Activated T-helper 9 cell treated with anti-CD3 and anti-CD28 coated beads, Interleukin-2, amount 50 U/mL, for 16 hours (primary cell): ENCODE data around the gene TSEN2.

Source experiments
- DNase-seq: peaks from one replicate; pipeline ENCODE4 v3.0.0-alpha.2; 2020; ENCODE audit warnings: low read depth

The TSEN2 gene

DNA sequence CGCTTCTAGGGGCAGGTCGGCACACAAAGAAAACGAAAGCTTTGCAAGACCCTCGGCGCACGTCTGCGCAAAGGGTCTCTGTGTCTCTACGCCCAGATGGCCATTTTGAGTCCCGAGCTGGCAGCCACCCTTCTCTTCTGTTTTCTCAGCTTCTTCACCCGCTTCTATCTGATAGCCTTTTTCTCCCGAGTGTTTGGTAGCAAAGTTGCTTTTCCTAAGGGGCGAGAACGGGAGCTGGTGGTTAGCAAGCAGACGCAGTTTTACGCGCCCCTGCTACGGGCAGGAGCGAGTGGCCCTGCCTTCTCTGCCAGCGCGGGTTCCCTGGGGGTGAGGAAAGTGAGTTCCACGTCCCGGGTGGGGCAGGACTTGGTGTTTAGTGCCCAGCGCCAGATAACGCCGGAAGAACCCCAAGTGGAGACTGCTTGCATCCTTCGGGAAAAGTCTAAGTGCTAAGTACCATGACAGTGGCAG is 69.7 kb downstream of the TSEN2 start:
- DNase-seq, result no peak

DNA sequence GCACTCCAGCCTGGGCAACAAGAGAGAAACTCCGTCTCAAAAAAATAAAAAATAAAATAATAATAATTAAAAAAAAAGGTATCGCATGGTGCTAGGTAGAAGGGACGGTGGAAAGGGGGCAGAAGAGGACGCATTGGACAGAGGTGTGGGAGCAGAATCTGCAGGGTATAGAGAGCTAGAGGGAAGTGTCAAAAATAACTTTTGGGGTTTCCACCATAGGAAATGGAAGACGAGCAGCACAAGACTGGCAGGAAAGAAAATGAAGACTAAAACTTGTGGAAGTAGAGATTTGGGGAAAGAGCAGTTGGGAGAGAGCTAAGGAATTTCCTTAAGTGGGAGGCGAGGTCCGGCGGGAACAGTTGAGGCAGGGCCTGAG is 72.0 kb downstream of the TSEN2 start:
- DNase-seq, result no peak

DNA sequence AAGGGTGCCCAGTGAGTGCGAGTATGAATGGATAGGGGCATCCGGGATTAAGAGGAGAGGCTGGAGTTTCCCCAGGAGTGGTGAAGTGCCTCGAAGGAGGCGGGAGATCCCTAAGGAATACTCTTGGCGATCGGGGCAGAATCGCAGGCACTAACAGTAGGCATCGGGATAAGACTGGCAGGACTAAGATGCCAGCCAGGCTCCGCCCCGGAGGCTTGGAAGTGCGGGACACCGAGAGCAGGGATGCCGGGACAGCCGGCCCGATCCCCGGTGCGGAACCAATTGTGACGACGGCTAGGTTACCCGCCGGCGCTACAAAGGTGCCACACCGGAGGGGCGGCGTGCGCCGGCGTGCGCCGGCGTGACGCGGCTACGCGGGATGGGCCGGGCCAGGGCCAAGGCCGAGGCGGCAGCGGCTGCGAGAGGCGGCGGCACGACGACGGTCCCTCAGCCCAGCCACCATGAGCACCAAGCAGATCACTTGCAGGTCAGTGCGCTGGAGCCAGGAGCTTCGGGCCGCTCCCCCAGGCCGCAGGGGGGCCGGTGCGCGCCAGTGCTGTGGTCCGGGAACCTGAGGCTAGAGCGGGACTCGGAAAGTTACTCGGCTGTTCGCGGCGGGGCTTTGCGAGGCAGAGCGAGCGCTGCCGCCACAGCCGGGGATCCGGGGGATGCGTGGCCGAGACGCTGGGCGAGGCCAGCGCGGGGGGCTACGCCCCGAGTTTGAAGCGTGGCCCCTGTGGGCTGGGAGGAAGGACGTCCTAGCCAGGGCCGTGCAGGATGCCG is 72.6 kb downstream of the TSEN2 start, which contains the start of gene MKRN2:
Gene MKRN2, plus strand, starts transcription at position 398 of the 783 bp plus-strand sequence. Its CDS starts 64 bp downstream, at position 462.
- DNase-seq, result peak; percentile 79

DNA sequence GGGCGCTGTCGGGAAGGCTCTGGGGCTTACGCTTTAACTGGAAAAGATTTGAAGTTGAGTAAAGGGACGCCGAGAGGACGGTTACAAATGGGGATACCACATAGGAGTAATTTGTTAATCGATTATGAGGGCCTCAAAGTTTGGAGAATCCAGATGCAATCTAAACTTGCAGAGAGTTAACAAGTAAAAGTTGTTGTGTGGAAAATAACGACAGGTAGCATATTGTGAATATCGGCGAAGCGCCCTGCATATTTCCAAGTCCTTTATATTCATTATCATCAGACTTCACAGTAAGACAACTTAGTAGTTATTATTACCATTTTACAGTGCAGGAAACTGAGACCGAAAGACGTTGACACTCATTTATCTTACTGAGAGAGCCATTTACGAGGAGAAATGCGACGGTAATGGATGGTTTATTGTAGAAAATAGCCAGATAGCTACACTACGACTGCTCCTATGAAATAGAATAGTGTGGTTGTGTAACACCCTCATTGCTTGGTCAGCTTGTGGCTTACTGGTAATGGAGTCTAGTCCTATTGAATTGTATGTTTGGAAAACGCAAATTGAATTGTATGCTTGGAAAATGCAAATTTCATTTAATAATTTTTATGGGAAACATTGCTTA is 73.3 kb downstream of the TSEN2 start:
- DNase-seq, result no peak

- no peak for DNase-seq
Measured at GRCh38 chr3:12558706-12559105, 74.4 kb downstream of the TSEN2 start.

- no peak for DNase-seq
Measured at GRCh38 chr3:12559520-12559919, 75.2 kb downstream of the TSEN2 start.

DNA sequence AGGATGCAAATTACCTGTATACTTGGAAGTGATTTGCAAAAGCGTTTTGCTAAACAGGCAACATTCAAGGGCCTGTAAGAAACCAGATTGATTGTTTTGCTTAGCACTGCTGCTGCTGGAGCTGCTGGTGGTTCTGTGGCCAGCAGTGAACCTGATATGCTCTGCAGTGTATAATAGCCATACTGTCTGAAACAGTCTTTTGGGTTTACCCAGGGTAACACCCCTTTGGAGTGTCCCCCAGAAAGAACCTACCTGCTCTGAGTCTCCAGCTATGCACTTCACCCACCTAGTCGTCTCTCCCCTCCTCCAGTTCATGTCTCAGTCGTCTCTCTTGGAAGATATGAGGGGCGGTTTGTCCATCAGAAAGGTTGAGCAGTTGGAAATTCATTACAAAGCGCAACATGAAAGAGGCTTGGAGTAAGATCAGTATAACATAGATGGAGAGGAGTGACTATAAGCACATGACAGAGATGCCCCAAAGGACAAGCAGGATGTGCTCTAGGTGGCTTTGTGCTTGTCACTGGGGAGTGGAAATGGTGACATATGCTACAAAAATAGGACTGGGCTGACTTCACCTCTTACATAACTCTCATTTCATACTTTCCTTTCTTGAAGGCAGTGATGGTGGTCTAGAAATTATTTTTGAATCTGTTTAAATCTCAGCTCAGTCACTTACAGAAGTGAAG is 76.4 kb downstream of the TSEN2 start:
- no peak for DNase-seq

DNA sequence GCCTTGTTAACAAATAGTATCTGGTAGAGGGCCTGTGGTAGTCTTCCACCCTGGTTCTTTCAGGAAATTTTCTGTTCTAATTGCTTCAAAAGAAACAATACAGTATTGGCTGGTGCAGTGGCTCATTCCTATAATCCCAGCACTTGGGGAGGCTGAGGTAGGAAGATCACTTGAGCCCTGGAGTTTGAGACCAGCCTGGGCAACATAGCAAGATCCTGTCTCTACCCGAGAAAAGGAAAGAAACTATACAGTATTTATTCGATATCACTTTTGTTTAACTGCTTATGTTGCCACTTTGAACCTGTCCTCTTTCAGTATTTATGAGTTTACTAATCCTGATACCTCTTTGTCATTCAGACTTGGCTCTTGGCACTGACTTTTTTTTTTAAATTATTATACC is 77.1 kb downstream of the TSEN2 start:
- no peak for DNase-seq

DNA sequence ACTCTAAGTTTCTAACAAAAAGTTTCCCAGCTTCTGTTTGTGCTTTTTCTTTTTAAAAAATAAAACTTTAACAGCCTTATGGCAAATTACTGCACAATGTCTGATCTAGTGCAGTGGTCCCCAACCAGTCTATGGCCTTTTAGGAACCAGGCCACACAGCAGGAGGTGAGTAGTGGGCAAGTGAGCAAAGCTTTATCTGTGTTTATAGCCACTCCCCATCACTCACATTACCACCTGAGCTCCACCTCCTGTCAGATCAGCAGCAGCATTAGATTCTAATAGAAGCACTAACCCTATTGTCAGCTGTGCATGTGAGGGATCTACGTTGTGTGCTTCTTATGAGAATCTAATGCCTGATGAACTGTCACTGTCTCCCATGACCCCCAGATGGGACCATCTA is 78.2 kb downstream of the TSEN2 start:
- no peak for DNase-seq

DNA sequence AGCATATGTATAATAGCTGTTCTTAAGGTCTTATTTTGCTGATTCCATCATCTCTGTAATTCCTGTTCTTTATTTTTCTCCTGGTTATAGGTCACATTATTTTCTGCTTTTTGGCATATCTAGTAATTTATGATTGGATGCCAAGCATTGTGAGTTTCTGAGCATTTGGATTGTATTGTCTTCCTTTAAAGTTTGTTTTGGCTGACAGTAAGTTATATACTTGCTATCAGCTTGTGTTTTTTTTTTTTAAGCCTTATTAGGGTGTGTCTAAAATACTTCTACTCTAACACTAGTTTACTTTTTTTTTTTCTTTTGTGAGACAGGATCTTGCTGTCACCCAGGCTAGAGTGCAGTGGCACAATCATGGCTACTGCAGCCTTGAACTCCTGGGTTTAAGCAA is 82.7 kb downstream of the TSEN2 start:
- DNase-seq, result no peak

GRCh38 chr3:12568747-12569146 is 84.5 kb downstream of the TSEN2 start:
- no peak for DNase-seq

GRCh38 chr3:12569836-12570235 is 85.6 kb downstream of the TSEN2 start:
- no peak for DNase-seq

DNA sequence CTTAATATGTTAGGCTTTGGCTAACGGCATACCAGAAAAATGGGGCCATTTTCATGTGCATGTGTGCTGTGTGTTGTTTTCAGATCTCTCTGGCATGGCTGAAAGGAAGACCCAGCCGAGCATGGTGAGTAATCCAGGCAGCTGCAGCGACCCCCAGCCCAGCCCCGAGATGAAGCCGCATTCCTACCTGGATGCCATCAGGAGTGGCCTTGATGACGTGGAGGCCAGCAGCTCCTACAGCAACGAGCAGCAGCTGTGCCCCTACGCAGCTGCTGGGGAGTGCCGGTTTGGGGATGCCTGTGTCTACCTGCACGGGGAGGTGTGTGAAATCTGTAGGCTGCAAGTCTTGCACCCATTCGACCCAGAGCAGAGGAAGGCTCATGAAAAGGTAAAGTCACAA is 87.7 kb downstream of the TSEN2 start:
- DNase-seq, result no peak

- no peak for DNase-seq
Measured at GRCh38 chr3:12574131-12574530, 89.9 kb downstream of the TSEN2 start.

DNA sequence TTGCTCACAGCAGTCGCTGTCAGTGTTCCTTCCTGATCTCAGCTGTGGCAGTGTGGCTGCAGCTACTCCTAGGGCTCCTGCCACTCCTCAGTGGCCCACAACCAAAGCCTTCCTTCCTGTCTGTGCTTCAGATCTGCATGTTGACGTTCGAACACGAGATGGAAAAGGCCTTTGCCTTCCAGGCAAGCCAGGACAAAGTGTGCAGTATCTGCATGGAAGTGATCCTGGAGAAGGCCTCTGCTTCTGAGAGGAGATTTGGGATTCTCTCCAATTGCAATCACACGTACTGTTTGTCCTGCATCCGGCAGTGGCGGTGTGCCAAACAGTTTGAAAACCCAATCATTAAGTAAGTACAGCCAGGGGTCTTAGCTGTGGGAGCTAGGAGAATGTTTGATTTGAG is 90.4 kb downstream of the TSEN2 start:
- DNase-seq, result no peak

DNA sequence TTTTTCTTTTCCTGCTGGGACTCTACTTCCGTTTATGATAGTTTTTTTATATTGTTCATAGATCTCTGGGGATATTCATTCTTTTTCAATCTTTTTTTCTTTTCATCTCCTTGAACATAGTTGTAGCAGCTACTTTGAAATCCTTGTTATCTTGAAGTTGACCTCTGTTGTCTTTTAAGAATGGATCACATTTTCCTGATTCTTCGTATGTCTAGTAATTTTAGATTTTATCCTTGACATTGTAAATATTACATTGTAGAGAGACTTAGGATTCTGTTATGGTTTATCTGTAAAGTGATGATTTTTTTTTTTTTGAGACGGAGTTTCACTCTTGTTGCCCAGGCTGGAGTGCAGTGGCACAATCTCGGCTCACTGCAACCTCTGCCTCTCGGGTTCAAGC is 93.1 kb downstream of the TSEN2 start:
- DNase-seq, result no peak

DNA sequence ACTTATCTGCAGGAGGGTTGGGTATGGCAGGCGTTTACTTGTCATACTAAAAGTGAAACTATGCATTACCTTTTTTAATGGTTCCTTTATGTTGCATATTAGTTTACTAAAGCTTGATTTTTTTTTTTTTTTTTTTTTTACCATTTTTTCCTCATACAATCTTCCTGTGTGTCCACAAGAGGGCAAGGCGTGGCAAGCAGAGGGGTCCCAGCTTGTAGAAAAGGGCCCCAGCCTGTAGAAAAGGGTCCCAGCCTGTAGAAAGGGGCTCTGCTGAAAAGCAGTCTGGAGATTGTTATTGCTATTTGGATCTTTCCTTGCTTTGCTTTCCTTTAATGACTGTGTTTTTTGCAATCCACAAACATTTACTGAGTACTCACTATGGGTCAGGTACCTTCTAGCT is 94.5 kb downstream of the TSEN2 start:
- DNase-seq, result no peak

DNA sequence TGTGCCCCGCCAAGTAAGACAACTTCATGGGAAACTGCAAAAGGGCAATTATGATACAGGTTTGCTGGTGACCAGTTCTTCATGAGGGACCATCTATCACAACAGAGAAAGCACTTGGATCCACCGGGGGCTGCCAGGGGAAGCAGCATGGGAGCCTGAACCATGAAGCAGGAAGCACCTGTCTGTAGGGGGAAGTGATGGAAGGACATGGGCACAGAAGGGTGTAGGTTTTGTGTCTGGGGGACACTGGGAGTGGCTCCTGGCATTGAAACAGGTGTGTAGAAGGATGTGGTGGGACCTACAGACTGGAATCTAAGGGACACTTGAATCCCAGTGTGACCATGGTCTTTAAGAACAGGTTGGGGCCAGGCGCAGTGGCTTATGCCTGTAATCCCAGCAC is 95.2 kb downstream of the TSEN2 start:
- DNase-seq, result no peak

- DNase-seq, result no peak
Measured at GRCh38 chr3:12579905-12580304, 95.6 kb downstream of the TSEN2 start.

- no peak for DNase-seq
Measured at GRCh38 chr3:12582730-12583129, 98.5 kb downstream of the TSEN2 start.
